DLD1 (cell line): Measurements from ENCODE around the gene TSC2.
"Not testable (repeated sequence)": the region's sequence is repeated elsewhere in the genome, so short reads cannot be mapped to it uniquely, and the experiment has no call there.

Experiments
- in situ Hi-C: cut with HindIII; loops from 2 replicates; pipeline ENCODE4 v1.10.0; 2017; ENCODE audit warnings: low sequenced_read_pairs

The TSC2 gene

DNA sequence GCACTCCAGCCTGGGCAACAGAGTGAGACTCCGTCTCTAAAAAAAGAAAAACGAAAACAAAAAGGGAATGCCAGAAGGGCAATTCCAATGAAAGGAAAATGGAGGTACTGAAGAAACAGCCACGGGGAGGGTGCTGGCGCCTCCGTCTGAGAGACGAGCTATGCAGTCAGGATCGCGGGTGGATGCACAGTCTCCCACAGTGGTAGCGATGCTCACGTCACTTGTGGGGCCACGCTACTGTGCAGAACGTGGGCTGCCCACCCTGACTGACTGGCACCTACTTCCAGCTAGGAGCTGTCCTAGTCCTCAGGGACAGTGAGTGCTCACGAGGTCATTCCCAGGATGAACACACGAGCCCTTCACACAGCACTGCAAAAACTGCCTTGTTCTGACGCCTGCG is 53.8 kb downstream of the TSC2 start:
- in situ Hi-C loops: not testable (repeated sequence)

DNA sequence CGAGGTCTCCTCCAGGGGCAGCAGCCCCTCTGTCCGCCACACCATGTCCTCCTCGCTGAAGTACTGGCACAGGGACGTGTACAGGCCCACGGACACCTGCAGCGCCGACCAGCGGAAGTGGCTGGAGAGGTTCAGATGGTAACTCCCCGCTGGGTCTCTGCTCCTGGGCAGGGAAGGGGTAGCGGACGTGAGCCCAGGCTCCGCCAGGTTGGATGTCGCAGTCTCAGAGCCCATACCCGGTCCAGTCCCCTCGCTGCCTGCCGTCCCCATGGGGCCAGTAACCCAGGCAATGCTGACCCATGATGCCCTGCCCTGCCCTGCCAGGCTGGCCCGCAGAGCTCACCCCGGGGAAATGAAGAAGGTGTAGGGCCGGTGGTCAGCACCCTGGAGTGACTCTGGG is 54.7 kb downstream of the TSC2 start:
- in situ Hi-C loops: no loop called here

DNA sequence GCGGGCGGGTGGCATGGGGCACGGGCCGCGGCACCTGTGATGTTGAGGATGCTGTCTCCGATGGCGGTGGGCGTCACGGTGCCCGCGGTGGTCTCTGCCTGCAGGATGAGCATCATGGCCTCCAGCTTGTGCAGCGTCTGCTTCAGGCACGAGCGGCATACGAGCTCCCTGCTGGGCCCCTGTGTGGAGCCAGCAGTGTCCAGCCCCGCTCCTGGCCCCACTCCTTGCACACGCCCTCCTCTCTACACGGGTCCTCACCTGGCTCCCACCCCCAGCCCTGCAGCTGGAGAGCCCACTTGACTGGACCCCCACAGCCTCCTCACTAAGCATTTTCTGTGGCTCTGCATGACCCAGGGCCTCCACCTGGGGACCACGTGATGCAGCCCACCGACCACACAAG is 56.7 kb downstream of the TSC2 start:
- in situ Hi-C loops: not testable (repeated sequence)

DNA sequence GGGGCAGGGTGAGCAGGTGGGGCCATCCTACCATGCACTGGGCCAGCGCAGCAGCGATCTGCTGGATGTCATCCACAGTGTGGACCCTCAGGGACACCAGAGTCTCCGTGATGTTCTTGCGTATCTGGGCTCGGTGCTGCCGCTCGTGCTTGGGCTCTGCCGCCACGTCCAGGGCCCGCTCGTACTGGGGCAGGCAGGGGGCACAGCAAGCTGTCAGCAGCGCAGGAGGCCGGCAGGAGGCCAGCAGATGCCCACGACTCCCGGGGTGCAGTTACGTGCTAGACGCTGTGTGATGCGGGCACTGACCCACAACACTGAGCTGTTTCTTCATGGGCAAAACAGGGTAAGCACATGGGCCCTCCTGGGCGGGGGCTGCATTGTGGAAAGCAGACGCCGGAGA is 57.5 kb downstream of the TSC2 start:
- in situ Hi-C loops: not testable (repeated sequence)

DNA sequence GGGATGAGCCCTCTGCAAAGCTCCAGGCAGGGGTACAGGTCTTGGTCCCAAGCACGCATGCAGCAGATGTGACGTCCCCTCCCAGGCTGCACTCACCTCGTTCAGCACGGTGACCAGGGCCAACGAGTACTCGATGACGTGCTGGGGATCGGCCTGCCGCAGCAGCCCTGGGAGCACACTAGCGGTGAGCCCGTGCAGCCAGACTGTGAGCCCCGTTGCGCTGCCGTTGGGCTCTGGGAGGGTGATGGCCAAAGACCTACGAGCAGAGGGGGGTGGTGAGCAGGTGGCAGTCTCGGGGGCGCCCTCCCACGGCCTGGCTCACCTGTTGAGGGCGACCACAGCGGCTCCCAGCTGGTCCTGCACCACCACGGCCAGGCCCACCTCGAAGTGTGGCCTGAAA is 58.0 kb downstream of the TSC2 start:
- in situ Hi-C loops: not testable (repeated sequence)

DNA sequence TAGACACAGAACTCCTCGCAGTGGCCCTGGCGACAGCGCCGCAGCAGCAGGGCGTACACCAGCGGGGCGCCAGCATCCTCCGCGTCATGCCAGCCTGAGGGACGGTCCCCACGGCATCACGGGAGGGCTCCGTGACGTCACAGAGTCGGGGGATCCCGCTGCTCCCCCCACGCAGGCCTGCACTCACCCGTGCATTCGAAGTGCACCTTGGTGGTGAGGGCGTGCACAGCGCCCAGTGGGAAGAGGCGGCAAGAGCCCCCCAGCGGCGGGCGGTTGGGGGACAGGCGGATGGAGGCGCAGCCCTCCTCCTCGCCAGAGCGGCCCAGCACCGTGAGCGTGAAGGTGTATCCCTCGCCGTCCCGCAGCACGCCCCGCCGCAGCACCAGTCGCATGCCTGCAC is 58.4 kb downstream of the TSC2 start:
- in situ Hi-C loops: not testable (repeated sequence)

DNA sequence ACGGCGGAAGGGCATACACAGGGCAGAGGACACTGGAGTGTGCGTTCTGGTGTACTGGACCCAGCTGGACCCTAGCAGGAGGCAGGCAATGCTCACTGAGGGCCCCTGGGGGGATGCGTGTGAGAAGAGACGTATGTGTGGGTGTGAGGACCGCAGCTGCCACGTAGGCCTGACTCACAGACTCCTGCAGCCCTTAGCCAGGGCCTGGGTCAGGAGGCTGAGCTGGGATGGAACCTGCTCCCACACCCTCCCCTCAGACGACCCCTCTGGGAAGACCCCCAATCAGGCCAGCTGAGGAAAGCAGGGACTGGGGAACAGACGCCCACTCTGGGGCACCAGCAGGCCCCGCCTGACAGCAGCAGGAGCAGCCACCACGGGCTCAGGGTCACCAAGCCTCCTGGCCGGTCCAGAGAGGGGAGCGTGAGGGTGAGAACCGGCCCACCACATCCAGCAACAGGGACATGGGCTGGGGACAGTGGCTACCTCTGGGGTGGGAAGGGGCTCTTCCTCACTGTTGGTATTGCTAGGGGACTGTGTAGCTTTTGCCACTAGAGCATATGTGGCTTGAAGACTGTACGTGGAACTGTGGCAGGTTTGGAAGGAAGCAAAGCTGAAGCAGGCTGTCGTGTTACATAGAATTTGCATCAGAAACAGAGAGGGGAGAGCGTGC is 59.5 kb downstream of the TSC2 start:
- in situ Hi-C loops: not testable (repeated sequence)

DNA sequence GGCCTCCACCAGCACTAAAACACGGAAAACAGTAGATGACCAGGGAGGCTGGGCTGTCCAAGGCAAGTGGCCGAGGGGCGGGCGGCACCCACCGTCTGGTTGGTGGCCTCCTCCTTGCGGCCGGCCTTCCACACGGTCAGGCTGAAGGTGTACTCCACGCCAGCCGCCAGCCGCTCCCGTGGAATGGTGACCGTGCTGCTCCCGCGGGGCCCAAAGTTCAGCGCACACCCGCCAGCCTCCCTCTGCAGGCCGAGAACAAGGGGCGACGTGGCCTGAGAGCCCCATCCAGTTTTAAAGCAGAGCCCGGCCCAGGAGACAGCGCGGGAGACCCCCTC is 60.0 kb downstream of the TSC2 start:
- in situ Hi-C loops: not testable (repeated sequence)

DNA sequence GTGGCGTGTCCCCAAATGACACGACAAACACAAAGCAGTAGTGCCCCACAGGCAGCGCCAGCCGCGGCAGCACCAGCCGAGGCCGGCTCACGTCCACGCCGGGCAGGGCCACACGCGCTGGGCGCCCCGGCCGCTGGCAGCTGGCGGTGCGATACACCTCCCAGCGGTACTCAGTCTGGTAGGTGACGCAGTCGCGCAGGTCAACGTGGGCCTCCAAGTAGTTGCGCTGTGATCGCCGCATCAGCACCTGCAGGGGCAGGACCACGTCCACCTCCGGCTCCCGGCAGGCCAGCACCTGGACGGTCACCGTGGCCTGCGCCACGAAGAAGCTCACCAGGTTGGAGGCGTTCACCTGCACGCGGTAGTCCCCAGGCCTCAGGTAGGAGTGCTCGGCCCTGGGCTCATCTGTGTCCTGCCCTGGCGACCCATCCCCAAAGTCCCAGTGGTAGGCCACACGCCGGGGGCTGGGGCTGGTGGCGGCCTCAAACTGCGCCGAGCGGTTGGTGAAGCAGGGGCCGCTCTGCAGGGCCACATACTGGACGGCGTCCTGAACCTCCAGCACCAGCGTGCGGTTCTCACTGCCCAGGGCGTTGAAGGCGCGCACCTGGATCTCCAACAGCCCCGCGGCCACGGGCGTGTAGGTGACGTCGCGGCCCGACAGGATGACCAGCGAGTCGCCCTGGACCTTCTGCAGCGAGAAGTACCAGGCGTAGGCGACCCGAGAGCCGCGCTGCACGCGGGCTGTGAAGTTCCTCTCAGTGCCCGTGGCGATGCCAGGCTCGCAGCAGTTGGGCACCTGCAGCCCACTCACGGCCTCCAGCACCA is 60.9 kb downstream of the TSC2 start:
- in situ Hi-C loops: not testable (repeated sequence)

DNA sequence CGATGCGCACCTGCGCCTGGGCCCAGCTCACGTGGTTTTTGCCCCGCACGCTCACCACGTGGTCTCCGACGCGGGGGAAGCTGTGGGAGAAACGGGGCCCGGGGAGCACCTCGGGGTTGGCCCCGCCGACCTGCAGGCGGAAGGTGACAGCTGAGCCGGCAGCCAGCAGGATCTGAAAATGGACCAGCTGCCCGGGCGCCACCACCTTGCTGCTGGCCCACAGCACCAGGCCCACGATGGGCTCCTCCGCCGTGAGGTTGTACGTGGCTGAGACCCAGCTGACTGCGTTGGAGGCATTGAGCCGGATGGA is 61.4 kb downstream of the TSC2 start:
- in situ Hi-C loops: not testable (repeated sequence)

DNA sequence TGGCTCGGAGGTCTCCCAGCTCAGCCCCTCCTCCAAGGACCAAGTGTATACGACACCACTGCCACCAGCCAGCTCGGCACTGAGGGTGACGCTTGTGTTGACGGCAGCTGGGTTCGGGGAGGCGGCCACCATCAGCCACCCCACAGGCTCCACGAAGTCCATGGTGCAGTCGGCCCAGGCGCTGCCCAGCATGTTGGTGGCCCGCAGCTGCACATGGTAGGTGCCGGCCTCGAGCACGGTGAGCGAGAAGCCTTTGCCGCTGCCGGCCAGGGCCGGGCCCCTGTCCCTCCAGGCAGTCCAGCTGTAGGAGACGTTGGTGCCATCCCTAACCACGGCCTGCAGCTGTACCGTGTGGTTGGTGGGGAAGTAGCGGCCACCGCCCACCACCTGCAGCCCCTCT is 62.1 kb downstream of the TSC2 start:
- in situ Hi-C loops: not testable (repeated sequence)

DNA sequence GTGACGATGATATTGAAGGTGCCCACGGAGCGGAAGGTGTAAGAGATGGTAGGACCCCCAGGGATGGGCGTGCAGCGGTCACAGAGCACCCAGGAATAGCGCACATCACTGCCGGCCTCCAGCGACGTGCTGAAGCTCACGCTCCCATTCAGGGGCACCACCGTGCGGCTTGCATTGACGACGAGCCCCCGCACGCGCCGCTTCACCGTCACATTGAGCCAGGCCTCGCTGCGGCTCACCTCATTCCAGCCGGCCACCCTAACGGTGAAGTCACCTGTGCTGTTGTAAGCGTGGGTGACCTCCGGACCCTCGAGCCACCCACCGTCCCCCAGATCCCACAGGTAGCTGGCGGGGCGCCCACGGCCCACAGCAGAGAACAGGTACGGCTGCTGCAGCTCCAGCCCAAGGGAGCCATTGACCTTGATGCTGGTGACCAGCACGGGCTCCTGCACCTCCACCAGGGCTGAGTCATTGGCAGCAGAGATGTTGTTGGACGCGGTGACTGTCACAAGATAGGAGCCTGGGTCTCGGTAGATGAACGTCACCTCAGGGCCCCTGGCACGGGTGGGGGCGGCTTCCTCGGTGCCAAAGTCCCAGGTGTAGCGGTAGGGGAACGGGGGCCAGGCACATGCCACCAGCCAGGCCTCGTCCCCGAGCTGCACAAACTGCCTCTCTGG is 62.7 kb downstream of the TSC2 start:
- in situ Hi-C loops: not testable (repeated sequence)

DNA sequence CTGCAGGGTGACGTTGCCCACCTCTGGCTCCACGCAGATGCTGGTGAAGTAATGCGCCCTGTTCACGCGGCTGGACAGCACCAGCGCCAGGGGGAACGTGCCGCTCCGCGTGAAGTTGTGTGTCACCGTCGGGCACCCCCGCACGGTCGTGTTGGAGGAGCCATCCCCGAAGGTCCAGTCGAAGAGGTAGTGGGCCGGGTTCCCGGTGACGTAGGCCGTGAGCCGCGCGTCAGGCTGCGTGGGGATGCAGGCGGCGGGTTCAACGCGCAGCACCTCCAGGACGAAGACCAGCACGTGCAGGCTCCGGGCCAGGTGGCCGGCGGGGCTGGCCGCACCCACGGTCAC is 63.2 kb downstream of the TSC2 start:
- in situ Hi-C loops: not testable (repeated sequence)

DNA sequence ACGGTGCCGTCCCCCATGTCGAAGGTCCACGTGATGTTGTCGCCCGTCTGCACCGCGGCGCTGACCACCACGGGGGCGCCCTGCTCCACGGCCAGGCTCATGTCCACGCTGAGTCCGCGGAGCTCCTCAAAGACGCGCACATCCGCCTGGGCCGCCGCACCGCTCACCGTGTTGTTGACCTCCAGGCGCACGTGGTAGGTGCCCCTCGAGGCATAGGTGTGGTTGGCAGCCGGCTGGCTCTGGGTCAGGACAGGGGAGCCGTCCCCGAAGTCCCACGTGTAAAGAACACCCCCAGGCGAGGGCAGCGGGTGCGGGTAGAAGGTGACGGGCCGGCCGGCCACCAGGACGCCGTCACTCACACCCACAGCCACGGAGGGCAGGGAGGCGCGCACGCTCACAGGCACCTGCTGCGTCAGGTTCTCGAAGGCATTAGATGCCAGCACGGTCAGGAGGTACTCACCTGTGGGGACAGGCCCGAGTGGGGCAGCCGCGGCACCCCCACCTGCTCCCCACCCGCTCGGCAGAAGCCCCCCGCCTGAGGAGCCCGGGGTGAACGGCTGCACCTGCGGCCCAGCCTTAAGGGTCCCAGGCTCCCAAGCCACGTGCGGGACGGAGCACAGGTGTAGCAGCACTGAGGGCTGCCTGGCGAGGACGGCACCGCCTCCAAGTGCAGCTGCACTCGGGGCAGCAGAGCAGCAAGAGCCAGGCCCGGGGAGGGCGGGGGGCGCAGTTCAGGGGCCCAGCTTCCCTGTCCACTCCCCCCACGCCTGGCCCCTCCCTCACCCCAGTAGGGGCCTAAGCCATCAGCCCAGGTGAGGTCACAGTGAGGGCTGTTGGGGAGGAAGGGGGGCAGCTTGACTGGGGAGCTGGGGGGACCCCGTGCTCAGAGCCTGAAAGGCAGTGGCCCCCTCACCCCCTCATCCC is 63.9 kb downstream of the TSC2 start:
- in situ Hi-C loops: not testable (repeated sequence)

DNA sequence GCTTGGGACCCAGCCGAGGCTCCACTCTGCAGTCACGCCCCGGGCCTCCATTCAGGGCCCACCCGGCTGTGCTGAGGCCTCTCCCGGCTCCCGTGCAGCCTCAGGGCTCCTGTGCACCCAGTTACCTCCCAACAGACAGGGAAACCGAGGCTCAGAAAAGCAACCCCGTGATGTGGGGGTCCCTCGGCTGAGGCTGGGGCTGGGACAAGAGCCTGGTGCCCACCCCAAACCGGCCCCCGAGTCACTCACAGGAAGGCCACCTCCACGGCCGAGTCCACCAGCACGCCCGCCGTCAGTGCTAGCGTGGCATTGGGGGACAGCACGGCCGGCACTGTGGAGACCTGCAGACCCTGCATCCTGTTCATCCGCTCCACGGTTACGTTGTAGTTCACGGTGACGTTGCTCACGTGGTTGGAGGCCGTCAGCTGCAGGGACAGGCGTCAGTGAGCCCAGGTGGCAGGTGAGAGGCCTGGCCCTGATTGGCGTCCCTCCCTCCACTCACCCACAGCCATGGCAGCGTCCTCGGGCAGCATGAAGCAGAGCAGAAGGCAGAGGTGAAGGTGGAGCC is 64.8 kb downstream of the TSC2 start:
- in situ Hi-C loops: not testable (repeated sequence)

DNA sequence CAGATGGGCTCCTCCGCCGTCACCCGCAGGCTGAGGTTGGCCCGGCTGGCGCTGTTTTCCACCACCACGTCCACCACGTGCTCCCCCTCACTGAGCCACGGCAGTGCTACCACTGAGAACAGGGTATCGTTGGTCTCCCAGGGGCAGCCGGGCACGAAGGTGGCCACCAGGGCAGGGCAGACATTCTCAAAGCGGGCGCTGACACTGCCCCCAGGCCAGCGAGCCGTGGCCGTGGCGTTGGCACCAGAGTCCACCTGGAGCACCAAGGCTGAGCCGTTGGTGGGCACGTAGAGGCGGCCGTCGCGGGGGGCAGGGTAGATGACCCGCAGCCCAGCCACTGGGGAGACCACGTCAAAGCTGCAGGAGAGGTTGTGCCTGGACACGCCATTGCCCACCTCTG is 66.4 kb downstream of the TSC2 start:
- in situ Hi-C loops: not testable (repeated sequence)

DNA sequence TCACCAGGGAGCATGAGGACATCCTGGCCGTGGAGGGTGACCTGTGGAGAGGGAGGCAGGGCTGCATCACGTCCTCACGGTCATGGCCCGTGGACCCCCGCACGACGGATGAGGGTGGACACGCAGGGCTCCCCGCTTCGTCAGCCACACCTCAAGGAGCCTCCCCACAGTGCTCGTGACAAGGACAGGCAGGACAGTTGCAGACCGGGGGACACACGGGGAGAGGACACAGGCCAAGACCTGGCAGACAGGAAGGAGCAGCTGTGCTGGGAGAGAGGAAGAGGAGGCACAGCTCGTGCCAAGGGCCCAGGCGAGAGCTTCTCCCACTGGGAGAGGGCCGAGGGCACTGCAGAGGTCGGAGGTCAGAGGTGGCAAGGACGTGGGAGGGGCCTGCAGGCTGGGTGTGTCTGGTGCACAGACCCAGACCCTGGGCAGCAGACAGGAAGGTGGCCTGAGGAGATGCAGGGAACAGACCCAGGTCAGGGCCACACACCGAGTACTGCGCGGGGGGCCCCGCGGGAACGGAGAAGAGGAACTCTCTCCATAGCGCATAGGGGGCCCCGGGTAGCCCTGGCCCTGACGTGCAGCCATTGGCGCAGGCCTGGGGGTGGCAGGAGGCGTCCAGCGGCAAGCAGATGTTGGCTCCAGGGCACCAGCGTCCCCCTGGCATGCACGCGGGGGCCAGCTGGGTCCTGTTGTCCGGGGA is 67.3 kb downstream of the TSC2 start:
- in situ Hi-C loops: not testable (repeated sequence)

DNA sequence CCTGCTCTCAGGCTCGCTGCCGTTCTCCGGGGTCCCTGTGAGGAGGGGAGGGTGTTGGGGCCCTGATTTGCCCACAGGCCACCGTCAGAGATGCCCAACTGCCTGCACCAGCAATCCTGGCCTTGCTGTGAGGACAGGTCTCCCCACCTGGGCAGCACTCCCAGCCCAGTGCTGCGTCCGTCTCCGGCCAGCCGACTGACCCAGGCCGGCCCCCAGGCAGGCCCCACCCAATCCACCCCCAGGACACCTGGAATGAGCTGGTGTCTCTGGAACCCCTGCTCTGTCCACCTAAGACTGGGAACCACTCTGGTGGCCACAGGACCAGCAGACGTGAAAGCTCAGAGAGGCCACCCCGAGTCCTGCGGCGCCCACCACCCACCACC is 67.8 kb downstream of the TSC2 start:
- in situ Hi-C loops: no loop called here

DNA sequence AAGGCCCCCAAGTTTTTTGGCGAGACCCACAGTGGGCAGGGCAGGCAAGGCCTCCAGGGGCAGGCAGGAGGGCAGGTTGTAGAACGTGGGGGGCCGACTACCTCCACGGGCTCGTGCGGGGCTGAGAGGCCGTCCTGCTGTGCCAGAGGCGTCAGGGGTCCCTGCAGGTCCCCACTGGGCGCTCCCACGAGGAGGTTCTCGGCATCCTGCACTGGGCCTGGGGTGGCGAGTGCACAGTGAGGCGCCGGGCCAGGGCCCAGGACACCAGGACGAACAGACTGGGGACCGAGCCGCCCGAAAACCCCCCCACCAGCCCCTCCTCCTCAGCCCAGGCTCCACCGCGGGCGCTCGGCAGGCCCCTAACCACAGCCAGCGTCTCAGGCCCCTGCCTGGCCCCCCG is 68.6 kb downstream of the TSC2 start:
- in situ Hi-C loops: not testable (repeated sequence)

DNA sequence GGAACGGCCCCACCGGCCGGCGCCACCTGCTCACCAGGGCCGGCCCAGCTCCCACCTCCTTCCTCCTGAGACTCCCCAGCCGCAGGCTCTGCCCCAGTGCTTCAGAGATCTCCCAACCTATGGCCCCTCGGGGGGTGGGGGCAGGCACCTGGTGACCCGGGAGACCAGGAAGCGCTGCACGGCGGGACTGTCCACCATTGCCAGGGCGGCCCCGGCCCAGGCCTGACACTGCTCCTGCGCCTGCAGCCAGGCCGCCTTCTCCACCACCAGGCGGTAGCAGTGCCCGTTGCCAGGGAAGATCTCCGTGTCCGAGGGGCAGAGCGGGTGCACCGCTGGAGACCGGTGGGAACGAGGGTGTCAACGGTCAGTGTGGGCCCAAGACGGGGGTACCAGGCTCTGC is 69.6 kb downstream of the TSC2 start:
- in situ Hi-C loops: not testable (repeated sequence)
